Loucy (cell line): Measurements from ENCODE around the gene UNC80.

Experiments used
- CTCF ChIP-seq: fragments of 200-600 bp; sonication (generic); conservative IDR thresholded peaks from 2 replicates; pipeline ENCODE4 v1.5.1; 2014; ENCODE audit warnings: mild to moderate bottlenecking, antibody characterized with exemption, low read length
- EZH2phosphoT487 ChIP-seq: fragments of 200-600 bp; IDR thresholded peaks from 2 replicates; pipeline ENCODE4 v1.6.1; 2018; ENCODE audit warnings: antibody characterized with exemption, mild to moderate bottlenecking, moderate library complexity, borderline replicate concordance

- no peak for TF ChIP-seq CTCF
- no peak for TF ChIP-seq EZH2phosphoT487
Observed at GRCh38 chr2:209985874-209986273, 214.2 kb downstream of the UNC80 start.
